ENCODE results near the gene OXT.

The OXT gene

GRCh38 chr20:3040086-3040485, 31.3 kb upstream of the OXT start:
- H3K27me3 ChIP-seq (replicated peaks; ENCODE audit: control insufficient read depth, insufficient read depth, low read length, poor library complexity, severe bottlenecking) = no peaks in the 10 kb centered on the region

GRCh38 chr20:3041854-3042409, 29.5 kb upstream of the OXT start:
- Histone ChIP-seq H3K9me3 (ENCODE audit: control insufficient read depth, low read length) (no peaks in the 10 kb centered on the region), H3K27me3 (replicated peaks; ENCODE audit: control insufficient read depth, insufficient read depth, low read length, poor library complexity, severe bottlenecking) (no peaks in the 10 kb centered on the region), H3K4me3 (ENCODE audit: insufficient read depth, low read depth, low read length, poor library complexity, severe bottlenecking) (no peak overlapping the region), H3K36me3 (ENCODE audit: control insufficient read depth, insufficient read depth, low read length) (peaks cover 29% of the 10 kb centered on the region), H3K27ac (ENCODE audit: insufficient read depth, low read length, poor library complexity, severe bottlenecking) (no peak overlapping the region), H3K4me1 (ENCODE audit: control insufficient read depth, insufficient read depth, low read length, poor library complexity, severe bottlenecking) (peaks cover 3% of the 10 kb centered on the region)
- DNase-seq = no peak

More at GRCh38 chr20:3040086-3040485, 31.3 kb upstream of the OXT start:
- H3K9me3 ChIP-seq (ENCODE audit: control insufficient read depth, low read length) = no peaks in the 10 kb centered on the region
- H3K36me3 ChIP-seq (ENCODE audit: control insufficient read depth, insufficient read depth, low read length) = peaks cover 47% of the 10 kb centered on the region
- H3K4me3 ChIP-seq (ENCODE audit: insufficient read depth, low read depth, low read length, poor library complexity, severe bottlenecking) = no peak overlapping the region
- no peak overlapping the region for H3K27ac ChIP-seq (ENCODE audit: insufficient read depth, low read length, poor library complexity, severe bottlenecking)
- no peak for DNase-seq
- H3K4me1 ChIP-seq (ENCODE audit: control insufficient read depth, insufficient read depth, low read length, poor library complexity, severe bottlenecking) = no peaks in the 10 kb centered on the region

DNA sequence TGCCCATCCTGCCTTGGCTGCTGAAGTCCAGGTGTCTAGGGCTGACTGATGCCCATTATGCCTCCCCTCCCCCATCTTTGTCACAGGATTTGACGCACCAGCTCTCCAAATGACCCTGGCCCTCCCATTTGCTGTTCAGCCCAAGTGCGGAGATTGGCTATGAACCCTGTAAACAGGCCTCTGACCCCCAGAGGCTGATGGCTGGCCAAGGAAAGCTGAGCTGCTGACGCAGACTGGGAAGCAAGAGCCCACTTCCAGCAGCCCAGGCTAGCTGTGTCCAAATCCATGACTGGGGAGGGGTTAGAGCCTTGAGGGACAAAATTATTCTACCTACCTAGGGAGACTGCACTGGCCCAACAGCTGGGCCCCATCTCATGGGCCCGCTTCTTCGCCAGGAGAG, 28.8 kb upstream of the OXT start:
- H3K27ac ChIP-seq (ENCODE audit: insufficient read depth, low read length, poor library complexity, severe bottlenecking) = no peak overlapping the region
- peaks cover 22% of the 10 kb centered on the region for H3K36me3 ChIP-seq (ENCODE audit: control insufficient read depth, insufficient read depth, low read length)
- no peak overlapping the region for H3K4me3 ChIP-seq (ENCODE audit: insufficient read depth, low read depth, low read length, poor library complexity, severe bottlenecking)
- peaks cover 3% of the 10 kb centered on the region for H3K4me1 ChIP-seq (ENCODE audit: control insufficient read depth, insufficient read depth, low read length, poor library complexity, severe bottlenecking)
- H3K27me3 ChIP-seq (replicated peaks; ENCODE audit: control insufficient read depth, insufficient read depth, low read length, poor library complexity, severe bottlenecking) = no peaks in the 10 kb centered on the region
- no peak for DNase-seq
- H3K9me3 ChIP-seq (ENCODE audit: control insufficient read depth, low read length) = no peaks in the 10 kb centered on the region

DNA sequence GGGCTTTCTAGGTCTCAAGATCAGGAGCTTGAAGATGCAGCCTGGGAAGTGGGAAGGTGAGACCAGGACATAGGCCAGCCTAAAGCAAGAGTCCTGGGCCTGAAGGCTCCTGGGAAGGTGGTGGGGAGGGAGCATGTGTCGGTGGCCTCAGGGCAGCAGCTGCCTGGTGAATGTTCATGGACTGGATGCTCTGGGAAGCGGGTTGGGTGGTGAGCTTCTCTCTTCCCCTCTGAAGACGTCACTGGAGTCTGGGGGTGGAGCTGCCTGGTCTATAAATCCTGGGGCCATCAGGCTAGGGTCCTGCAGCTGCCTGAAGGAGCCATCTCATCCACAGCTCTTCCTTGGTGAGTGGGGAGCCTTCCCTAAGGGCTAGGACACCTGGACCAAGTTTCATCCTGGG, 28.1 kb upstream of the OXT start, which contains the start of gene GNRH2:
GNRH2 (plus strand) TSS at position 301 of the 400 bp plus-strand sequence. CDS start 793 bp downstream, outside the sequence.
- DNase-seq = no peak
- H3K4me3 ChIP-seq (ENCODE audit: insufficient read depth, low read depth, low read length, poor library complexity, severe bottlenecking) = no peak within 1 kb of the TSS
- H3K9me3 ChIP-seq (ENCODE audit: control insufficient read depth, low read length) = no peaks in the 10 kb centered on the region
- no peak within 1 kb of the TSS for H3K27ac ChIP-seq (ENCODE audit: insufficient read depth, low read length, poor library complexity, severe bottlenecking)
- H3K36me3 ChIP-seq (ENCODE audit: control insufficient read depth, insufficient read depth, low read length) = peaks cover 20% of the 10 kb centered on the region
- peaks cover 3% of the 10 kb centered on the region for H3K4me1 ChIP-seq (ENCODE audit: control insufficient read depth, insufficient read depth, low read length, poor library complexity, severe bottlenecking)
- H3K27me3 ChIP-seq (replicated peaks; ENCODE audit: control insufficient read depth, insufficient read depth, low read length, poor library complexity, severe bottlenecking) = no peaks in the 10 kb centered on the region

GRCh38 chr20:3044336-3044965, 27.0 kb upstream of the OXT start:
- no peak for DNase-seq
- peaks cover 15% of the 10 kb centered on the region for H3K36me3 ChIP-seq (ENCODE audit: control insufficient read depth, insufficient read depth, low read length)
- no peaks in the 10 kb centered on the region for H3K9me3 ChIP-seq (ENCODE audit: control insufficient read depth, low read length)
- H3K27ac ChIP-seq (ENCODE audit: insufficient read depth, low read length, poor library complexity, severe bottlenecking) = no peak overlapping the region
- no peaks in the 10 kb centered on the region for H3K27me3 ChIP-seq (replicated peaks; ENCODE audit: control insufficient read depth, insufficient read depth, low read length, poor library complexity, severe bottlenecking)
- H3K4me3 ChIP-seq (ENCODE audit: insufficient read depth, low read depth, low read length, poor library complexity, severe bottlenecking) = no peak overlapping the region
- H3K4me1 ChIP-seq (ENCODE audit: control insufficient read depth, insufficient read depth, low read length, poor library complexity, severe bottlenecking) = peaks cover 3% of the 10 kb centered on the region

DNA sequence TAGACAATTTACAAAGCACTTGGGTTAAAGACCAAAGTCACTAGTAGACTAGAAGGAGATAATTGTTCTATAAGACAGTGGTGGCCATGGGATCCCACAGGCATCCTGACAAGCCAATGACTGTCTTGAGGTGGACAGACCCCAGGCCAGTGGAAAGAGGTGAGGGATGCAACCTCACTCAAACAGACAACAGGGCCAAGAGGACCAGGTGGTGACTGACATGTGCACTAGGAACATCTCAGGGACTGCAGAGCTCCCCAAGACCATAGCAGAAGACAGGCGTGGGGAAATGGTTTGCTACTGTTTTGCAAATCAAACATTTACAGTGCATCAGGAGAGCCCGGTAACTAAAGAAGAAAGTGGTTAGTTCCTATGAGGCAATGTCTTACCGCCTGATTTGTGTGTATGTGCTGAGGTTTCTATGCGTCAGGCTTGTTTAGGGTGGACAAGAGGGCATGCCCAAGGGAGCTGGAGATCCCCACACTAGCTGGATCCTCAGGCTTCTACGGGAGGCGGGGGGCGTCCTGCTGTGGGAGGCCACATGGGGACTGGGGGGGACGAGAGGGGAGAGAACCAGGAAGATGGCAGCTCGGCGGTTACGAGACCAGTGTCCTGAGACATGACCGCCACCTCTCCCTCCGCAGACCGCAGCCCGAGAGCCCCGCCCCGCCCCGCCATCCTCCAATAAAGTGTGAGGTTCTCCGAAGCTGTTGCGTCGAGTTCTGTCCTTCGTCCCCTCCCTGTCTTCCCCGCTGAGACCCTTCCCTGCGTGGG, 26.2 kb upstream of the OXT start:
- peak in 2 of 3 donors; percentile 21 to 32 for DNase-seq
- Histone ChIP-seq H3K4me1 (ENCODE audit: control insufficient read depth, insufficient read depth, low read length, poor library complexity, severe bottlenecking) (peaks cover 3% of the 10 kb centered on the region), H3K9me3 (ENCODE audit: control insufficient read depth, low read length) (no peaks in the 10 kb centered on the region), H3K27me3 (replicated peaks; ENCODE audit: control insufficient read depth, insufficient read depth, low read length, poor library complexity, severe bottlenecking) (no peaks in the 10 kb centered on the region), H3K36me3 (ENCODE audit: control insufficient read depth, insufficient read depth, low read length) (peaks cover 17% of the 10 kb centered on the region), H3K27ac (ENCODE audit: insufficient read depth, low read length, poor library complexity, severe bottlenecking) (peak overlapping the region; percentile 76), H3K4me3 (ENCODE audit: insufficient read depth, low read depth, low read length, poor library complexity, severe bottlenecking) (peak overlapping the region; percentile 85)

GRCh38 chr20:3045816-3046676, 25.4 kb upstream of the OXT start, which contains the start of gene MRPS26:
MRPS26 (plus strand) TSS chr20:3046052; CDS start chr20:3046069, 17 bp downstream.
- H3K4me3 ChIP-seq (ENCODE audit: insufficient read depth, low read depth, low read length, poor library complexity, severe bottlenecking) = peak within 1 kb of the TSS; percentile 85
- H3K9me3 ChIP-seq (ENCODE audit: control insufficient read depth, low read length) = no peaks in the 10 kb centered on the region
- peaks cover 3% of the 10 kb centered on the region for H3K4me1 ChIP-seq (ENCODE audit: control insufficient read depth, insufficient read depth, low read length, poor library complexity, severe bottlenecking)
- DNase-seq = peak; percentile 41 to 62 (median 59)
- H3K27ac ChIP-seq (ENCODE audit: insufficient read depth, low read length, poor library complexity, severe bottlenecking) = peak within 1 kb of the TSS; percentile 76
- no peaks in the 10 kb centered on the region for H3K27me3 ChIP-seq (replicated peaks; ENCODE audit: control insufficient read depth, insufficient read depth, low read length, poor library complexity, severe bottlenecking)
- peaks cover 19% of the 10 kb centered on the region for H3K36me3 ChIP-seq (ENCODE audit: control insufficient read depth, insufficient read depth, low read length)

GRCh38 chr20:3046677-3047462, 24.6 kb upstream of the OXT start:
- Histone ChIP-seq H3K9me3 (ENCODE audit: control insufficient read depth, low read length) (no peaks in the 10 kb centered on the region), H3K27me3 (replicated peaks; ENCODE audit: control insufficient read depth, insufficient read depth, low read length, poor library complexity, severe bottlenecking) (no peaks in the 10 kb centered on the region), H3K4me3 (ENCODE audit: insufficient read depth, low read depth, low read length, poor library complexity, severe bottlenecking) (peak overlapping the region; percentile 85), H3K4me1 (ENCODE audit: control insufficient read depth, insufficient read depth, low read length, poor library complexity, severe bottlenecking) (peaks cover 3% of the 10 kb centered on the region), H3K27ac (ENCODE audit: insufficient read depth, low read length, poor library complexity, severe bottlenecking) (peak overlapping the region; percentile 76), H3K36me3 (ENCODE audit: control insufficient read depth, insufficient read depth, low read length) (peaks cover 19% of the 10 kb centered on the region)
- DNase-seq = no peak
